ENCODE data around the gene CCL3. TPM values are rescaled to one million over a fixed set of nuclear protein-coding genes. Genes with fewer than 3 reads are reported as not detected.

CCL3 gene
- total RNA-seq, 1 experiment from 2014 or later: not detected

GRCh38 chr17:36049643-36050042 is 40.3 kb downstream of the CCL3 start:
- POLR2A ChIA-PET: no interaction called here
- Mint-ChIP-seq H3K4me1 (ENCODE audit: insufficient read depth, unreplicated experiment) (no peaks in the 10 kb centered on the region), H3K27ac (ENCODE audit: low read depth, unreplicated experiment) (no peak overlapping the region), H3K36me3 (ENCODE audit: insufficient read depth, unreplicated experiment) (no peaks in the 10 kb centered on the region), H3K27me3 (ENCODE audit: insufficient read depth, unreplicated experiment) (peaks cover 75% of the 10 kb centered on the region), H3K4me3 (ENCODE audit: unreplicated experiment) (no peak overlapping the region), H3K9me3 (ENCODE audit: unreplicated experiment) (no peaks in the 10 kb centered on the region)
- TF ChIP-seq CTCF (IDR thresholded peaks at IDR 0.05; ENCODE audit: unreplicated experiment): no peak
- CTCF ChIA-PET: no interaction called here
- intact Hi-C loops (cut with micrococcal nuclease): no loop called here
- DNase-seq (ENCODE audit: unreplicated experiment): no peak
- BruUV-seq (replicated peaks): no TSS peak

- peaks cover 75% of the 10 kb centered on the region for H3K27me3 Mint-ChIP-seq (ENCODE audit: insufficient read depth, unreplicated experiment)
- H3K27ac Mint-ChIP-seq (ENCODE audit: low read depth, unreplicated experiment): no peak overlapping the region
- H3K9me3 Mint-ChIP-seq (ENCODE audit: unreplicated experiment): no peaks in the 10 kb centered on the region
- no peak for DNase-seq (ENCODE audit: unreplicated experiment)
- no peak overlapping the region for H3K4me3 Mint-ChIP-seq (ENCODE audit: unreplicated experiment)
- H3K4me1 Mint-ChIP-seq (ENCODE audit: insufficient read depth, unreplicated experiment): no peaks in the 10 kb centered on the region
- BruUV-seq (replicated peaks): no TSS peak
- intact Hi-C loops (cut with micrococcal nuclease): no loop called here
- POLR2A ChIA-PET: interaction anchor here (0.7 kb wide), 1 partner anchor 18 kb away, joined by 3 read pairs; no protein-coding TSS in a partner anchor
- CTCF ChIA-PET: interaction anchor here (0.9 to 1.0 kb wide), 2 partner anchors 14 to 79 kb away, joined by 3 to 5 read pairs; no protein-coding TSS in a partner anchor
- no peak for TF ChIP-seq CTCF (IDR thresholded peaks at IDR 0.05; ENCODE audit: unreplicated experiment)
- no peaks in the 10 kb centered on the region for H3K36me3 Mint-ChIP-seq (ENCODE audit: insufficient read depth, unreplicated experiment)
Measured at GRCh38 chr17:36048066-36048465, 41.9 kb downstream of the CCL3 start.

Other genes starting within 250 kb of the CCL3 start
- gene HEATR9, start 221.3 kb downstream of the CCL3 start, total RNA-seq (2022): not detected in 2 replicates
- not detected in 2 replicates for gene CCL5, start 209.8 kb downstream of the CCL3 start, total RNA-seq (2022)
- gene RDM1, start 159.4 kb downstream of the CCL3 start, total RNA-seq (2022): 0.44 and 2.6 TPM in 2 replicates
- gene LYZL6, start 146.4 kb downstream of the CCL3 start, total RNA-seq (2022): not detected in 2 replicates
- gene CCL16, start 108.6 kb downstream of the CCL3 start, total RNA-seq (2022): not detected in 2 replicates
- gene CCL14, start 103.4 kb downstream of the CCL3 start, total RNA-seq (2022): not detected in 2 replicates
- gene CCL15, start 88.6 kb downstream of the CCL3 start, total RNA-seq (2022): not detected in 2 replicates
- not detected in 2 replicates for gene CCL23, start 72.2 kb downstream of the CCL3 start, total RNA-seq (2022)
- not detected in 2 replicates for gene CCL18, start 25.9 kb downstream of the CCL3 start, total RNA-seq (2022)
- not detected in 2 replicates for gene CCL4, start 13.7 kb upstream of the CCL3 start, total RNA-seq (2022)
- 12.5 and 14.9 TPM in 2 replicates for gene TBC1D3B, start 86.5 kb upstream of the CCL3 start, total RNA-seq (2022)
- not detected in 2 replicates for gene CCL3L1, start 106.6 kb upstream of the CCL3 start, total RNA-seq (2022)
- not detected in 2 replicates for gene CCL4L2, start 120.9 kb upstream of the CCL3 start, total RNA-seq (2022)
- 0.96 and 1.1 TPM in 2 replicates for gene TBC1D3I, start 174.4 kb upstream of the CCL3 start, total RNA-seq (2022)
- 0.86 TPM in 1 of 2 replicates, not detected in the other for gene TBC1D3G, start 233.7 kb upstream of the CCL3 start, total RNA-seq (2022)